Stimulated activated CD4-positive, alpha-beta T cell treated with anti-CD3 and anti-CD28 coated beads, TNF-alpha, amount 100 ng/mL, for 24 hours (primary cell): Measurements from ENCODE around the gene CCDC154.
"Not testable (repeated sequence)": the region's sequence is repeated elsewhere in the genome, so short reads cannot be mapped to it uniquely, and the experiment has no call there.

Experiments used
- DNase-seq, 3 experiments: peaks; one replicate each; pipeline ENCODE4 v3.0.0-alpha.2; 2020; ENCODE audit warnings: low read depth in 3 of 3

Gene CCDC154

GRCh38 chr16:1443980-1444729, at the start of gene CCDC154:
CCDC154 (minus strand) TSS chr16:1444556; CDS start chr16:1444322, 234 bp downstream.
- no peak for DNase-seq

GRCh38 chr16:1493746-1494094, 49.4 kb upstream of the CCDC154 start:
- peak in 1 of 3 experiments; percentile 14 for DNase-seq

GRCh38 chr16:1492923-1493745, 48.8 kb upstream of the CCDC154 start, which contains the start of gene TELO2:
TELO2 (plus strand) TSS chr16:1493360; CDS start chr16:1494282, 922 bp downstream.
- peak; percentile 69 to 83 (median 81) for DNase-seq

- DNase-seq = no peak
Observed at GRCh38 chr16:1492082-1492922, 47.9 kb upstream of the CCDC154 start.

GRCh38 chr16:1491327-1491726, 47.0 kb upstream of the CCDC154 start:
- DNase-seq = no peak

- DNase-seq = no peak
Observed at GRCh38 chr16:1489077-1489476, 44.7 kb upstream of the CCDC154 start.

GRCh38 chr16:1488619-1489018, 44.3 kb upstream of the CCDC154 start, which contains the start of gene PTX4:
PTX4 (minus strand) TSS chr16:1488944; CDS start chr16:1488909, 35 bp downstream.
- no peak for DNase-seq

GRCh38 chr16:1488054-1488601, 43.8 kb upstream of the CCDC154 start:
- DNase-seq = no peak

- no peak for DNase-seq
Observed at GRCh38 chr16:1487395-1488053, 43.2 kb upstream of the CCDC154 start.

- DNase-seq = no peak
Observed at GRCh38 chr16:1486551-1487390, 42.4 kb upstream of the CCDC154 start.

GRCh38 chr16:1485847-1486496, 41.6 kb upstream of the CCDC154 start:
- DNase-seq = no peak

GRCh38 chr16:1481906-1482835, 37.8 kb upstream of the CCDC154 start:
- DNase-seq = no peak

GRCh38 chr16:1478937-1479336, 34.6 kb upstream of the CCDC154 start:
- DNase-seq = not testable (repeated sequence)

GRCh38 chr16:1477033-1477432, 32.7 kb upstream of the CCDC154 start:
- no peak for DNase-seq

GRCh38 chr16:1475552-1476114, 31.3 kb upstream of the CCDC154 start:
- no peak for DNase-seq

GRCh38 chr16:1474796-1475551, 30.6 kb upstream of the CCDC154 start, which contains the start of gene CLCN7:
CLCN7 (minus strand) TSS chr16:1475028; CDS start chr16:1474974, 54 bp downstream.
- peak; percentile 82 to 89 (median 82) for DNase-seq
